Kidney epithelial cell (primary cell): ENCODE data around the gene GABRR3. TPM values are rescaled to one million over a fixed set of nuclear protein-coding genes. Genes with fewer than 3 reads are reported as not detected.

ENCODE experiments used
- DNase-seq: peaks from one replicate; pipeline ENCODE4 v3.0.0-alpha.2; 2010; ENCODE audit warnings: low read depth
- H3K27me3 ChIP-seq: 2 replicates; pipeline ENCODE4 v1.6.0; 2011; ENCODE audit warnings: low read length; ENCODE audit not compliant: control insufficient read depth, insufficient read depth
- H3K36me3 ChIP-seq: 2 replicates; pipeline ENCODE4 v1.5.1; 2011; ENCODE audit warnings: low read length; ENCODE audit not compliant: control insufficient read depth, insufficient read depth
- H3K4me3 ChIP-seq: 2 replicates; pipeline ENCODE4 v1.5.1; 2011; ENCODE audit warnings: low read depth, mild to moderate bottlenecking, control low read depth, low read length
- total RNA-seq: library from RNA; depleted of rRNA; stranded (reverse); fragments of >200 nt; gene quantifications from 2 replicates; pipeline ENCODE4 v1.2.3, GENCODE V29; 2015
- TF ChIP-seq, protein P1 (sequence below): IDR thresholded peaks from 2 replicates; pipeline ENCODE4 v1.5.1; 2011; ENCODE audit warnings: mild to moderate bottlenecking, moderate library complexity, low read length, control low read depth, inconsistent platforms; ENCODE audit not compliant: insufficient read depth, poor library complexity, severe bottlenecking

Gene GABRR3
- total RNA-seq, 1 donor from 2014 or later = not detected

DNA sequence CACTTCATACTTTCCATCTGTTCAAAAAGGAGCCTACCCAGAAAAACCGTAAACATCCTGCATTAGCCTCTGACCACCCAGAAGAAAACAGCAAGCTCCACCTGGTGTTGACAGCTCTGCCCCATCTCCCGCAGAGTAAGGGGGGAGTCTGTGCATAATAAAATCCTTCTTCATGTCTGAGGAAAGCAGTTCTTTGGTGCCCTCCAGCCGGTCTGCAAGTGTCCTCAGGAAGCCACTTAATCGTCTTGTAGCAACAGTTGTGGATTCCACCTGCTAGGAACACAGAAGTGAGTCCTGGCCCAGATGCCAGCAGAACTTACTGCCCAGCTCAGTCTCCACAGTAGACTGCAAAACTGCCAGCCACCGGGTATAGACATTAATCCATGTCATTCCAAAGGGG lies 85.4 kb downstream of the GABRR3 start:
- TF ChIP-seq, protein P1, sequence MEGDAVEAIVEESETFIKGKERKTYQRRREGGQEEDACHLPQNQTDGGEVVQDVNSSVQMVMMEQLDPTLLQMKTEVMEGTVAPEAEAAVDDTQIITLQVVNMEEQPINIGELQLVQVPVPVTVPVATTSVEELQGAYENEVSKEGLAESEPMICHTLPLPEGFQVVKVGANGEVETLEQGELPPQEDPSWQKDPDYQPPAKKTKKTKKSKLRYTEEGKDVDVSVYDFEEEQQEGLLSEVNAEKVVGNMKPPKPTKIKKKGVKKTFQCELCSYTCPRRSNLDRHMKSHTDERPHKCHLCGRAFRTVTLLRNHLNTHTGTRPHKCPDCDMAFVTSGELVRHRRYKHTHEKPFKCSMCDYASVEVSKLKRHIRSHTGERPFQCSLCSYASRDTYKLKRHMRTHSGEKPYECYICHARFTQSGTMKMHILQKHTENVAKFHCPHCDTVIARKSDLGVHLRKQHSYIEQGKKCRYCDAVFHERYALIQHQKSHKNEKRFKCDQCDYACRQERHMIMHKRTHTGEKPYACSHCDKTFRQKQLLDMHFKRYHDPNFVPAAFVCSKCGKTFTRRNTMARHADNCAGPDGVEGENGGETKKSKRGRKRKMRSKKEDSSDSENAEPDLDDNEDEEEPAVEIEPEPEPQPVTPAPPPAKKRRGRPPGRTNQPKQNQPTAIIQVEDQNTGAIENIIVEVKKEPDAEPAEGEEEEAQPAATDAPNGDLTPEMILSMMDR = no peak
- DNase-seq = no peak
- Histone ChIP-seq H3K4me3 (no peak overlapping the region), H3K27me3 (no peaks in the 10 kb centered on the region), H3K36me3 (no peaks in the 10 kb centered on the region)

DNA sequence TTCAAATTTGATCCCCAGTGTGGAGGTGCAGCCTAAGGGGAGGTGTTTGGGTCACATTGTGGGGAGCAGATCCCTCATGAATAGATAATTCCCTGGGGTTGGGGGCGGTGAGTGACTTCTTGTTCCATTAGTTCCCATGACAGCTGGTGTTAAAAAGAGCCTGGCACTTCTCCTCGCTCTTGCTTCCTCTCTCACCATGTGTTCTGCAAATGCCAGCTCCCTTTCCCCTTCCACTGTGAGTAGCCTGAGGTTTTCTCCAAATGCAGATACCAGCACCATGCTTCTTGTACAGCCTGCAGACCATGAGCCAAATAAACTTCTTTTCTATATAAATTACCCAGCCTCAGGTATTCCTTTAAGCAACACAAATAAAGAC lies 86.0 kb downstream of the GABRR3 start:
- DNase-seq = no peak
- TF ChIP-seq, protein P1 = no peak
- H3K36me3 ChIP-seq = no peaks in the 10 kb centered on the region
- no peak overlapping the region for H3K4me3 ChIP-seq
- H3K27me3 ChIP-seq = no peaks in the 10 kb centered on the region

GRCh38 chr3:97948351-97949109 lies 86.6 kb downstream of the GABRR3 start:
- TF ChIP-seq, protein P1 = no peak
- Histone ChIP-seq H3K4me3 (no peak overlapping the region), H3K36me3 (no peaks in the 10 kb centered on the region), H3K27me3 (no peaks in the 10 kb centered on the region)
- DNase-seq = no peak

- DNase-seq = no peak
- H3K4me3 ChIP-seq = no peak overlapping the region
- no peaks in the 10 kb centered on the region for H3K27me3 ChIP-seq
- H3K36me3 ChIP-seq = no peaks in the 10 kb centered on the region
- TF ChIP-seq, protein P1 = no peak
Measured at GRCh38 chr3:97942801-97943546, 92.1 kb downstream of the GABRR3 start.

DNA sequence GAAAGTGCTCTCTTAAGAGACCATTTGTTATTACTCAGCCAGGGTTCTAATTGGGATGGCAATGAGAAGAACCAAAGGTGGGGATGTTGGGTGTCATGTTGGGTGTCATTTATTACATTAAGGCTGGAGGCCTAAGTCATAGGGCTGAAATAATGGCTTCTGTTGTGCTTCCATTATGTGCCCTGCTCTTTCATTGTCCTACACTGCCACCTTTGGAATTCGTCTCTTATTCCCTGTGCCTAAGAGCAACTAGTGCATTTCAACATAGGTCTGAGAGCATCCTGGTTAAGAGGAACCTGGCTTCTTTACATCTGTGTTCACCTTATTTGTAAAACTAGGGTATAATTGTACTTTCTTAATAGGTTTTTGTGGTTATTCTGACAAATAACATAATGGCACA lies 95.1 kb downstream of the GABRR3 start:
- H3K36me3 ChIP-seq = peaks cover 1% of the 10 kb centered on the region
- DNase-seq = no peak

More for the DNA sequence above, 95.1 kb downstream of the GABRR3 start:
- Histone ChIP-seq H3K4me3 (no peak overlapping the region), H3K27me3 (no peaks in the 10 kb centered on the region)
- TF ChIP-seq, protein P1 = no peak
